HG03442 (cell line): ENCODE results near the gene DERL2.

Experiments used
- ATAC-seq: cut with Tn5 transposase; IDR thresholded peaks from one replicate; pipeline ENCODE4 v1.9.1; 2021; ENCODE audit warnings: mild to moderate bottlenecking, moderate library complexity; ENCODE audit not compliant: unreplicated experiment

The DERL2 gene

DNA sequence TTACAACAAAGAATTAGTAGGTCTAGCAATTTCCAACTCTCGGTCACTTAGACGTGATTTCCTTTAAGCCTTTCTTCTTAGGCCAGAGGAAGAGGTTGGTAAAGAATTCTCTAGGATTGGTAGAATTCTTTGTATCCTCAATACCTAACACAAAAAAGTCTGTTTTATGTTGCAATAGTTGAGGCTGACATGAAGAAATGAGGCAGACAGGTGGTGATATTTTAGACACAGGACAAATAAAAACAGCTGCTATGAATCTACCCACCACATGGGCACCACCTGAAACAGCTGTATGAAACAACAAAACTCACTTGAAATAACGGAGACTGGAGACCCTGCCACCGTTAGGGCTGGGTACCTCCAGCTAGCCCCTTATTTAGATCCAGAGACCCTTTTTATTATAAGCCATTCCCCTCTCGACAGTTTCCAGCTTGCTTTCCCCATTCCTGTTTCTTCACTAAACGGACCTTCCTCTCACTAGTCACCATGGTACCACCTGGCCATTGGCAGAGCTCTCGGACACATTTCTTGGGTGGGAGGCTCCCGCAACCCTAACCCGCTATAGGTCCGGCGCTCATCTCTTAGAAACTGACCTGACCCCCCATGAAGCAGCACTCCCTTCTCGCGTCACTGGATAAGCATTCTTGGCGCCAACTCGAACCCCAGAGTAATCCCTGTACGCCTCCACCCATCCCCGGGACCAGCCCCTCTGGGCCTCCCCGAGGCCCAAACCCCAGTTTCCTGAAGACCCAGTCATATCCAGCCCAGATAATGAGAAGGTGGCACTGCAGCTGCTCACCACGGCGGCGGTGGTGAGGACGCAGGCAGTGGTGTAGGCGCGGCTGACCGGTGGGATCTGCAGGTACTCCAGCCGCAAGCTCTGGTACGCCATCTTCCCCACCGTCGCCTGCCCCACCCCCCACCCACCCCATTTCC lies at the start of gene DERL2:
Gene DERL2 (minus strand): TSS at position 909 of the 936 bp plus-strand sequence. CDS start 17 bp downstream, at position 892.
- ATAC-seq, result peak; percentile 30

DNA sequence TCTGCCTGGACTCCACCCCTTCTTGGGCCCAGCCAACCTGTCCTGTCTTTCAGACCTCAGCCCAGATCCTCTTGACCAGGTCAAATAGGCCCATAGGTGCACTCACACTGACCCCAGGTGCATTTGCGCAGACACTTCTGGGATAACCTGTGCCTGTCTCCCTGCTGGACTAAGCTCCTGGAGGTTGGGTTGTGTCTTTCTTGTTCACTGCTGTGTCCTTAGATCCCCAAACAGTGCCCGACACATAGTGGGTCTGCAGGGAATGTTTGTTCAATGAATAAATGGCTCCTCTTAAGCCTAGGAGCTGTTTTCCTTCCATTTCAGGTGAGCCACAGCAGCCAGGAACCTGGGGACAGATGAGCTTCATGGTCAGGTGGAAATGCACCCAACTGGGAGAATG lies 49.5 kb upstream of the DERL2 start:
- ATAC-seq, result no peak

DNA sequence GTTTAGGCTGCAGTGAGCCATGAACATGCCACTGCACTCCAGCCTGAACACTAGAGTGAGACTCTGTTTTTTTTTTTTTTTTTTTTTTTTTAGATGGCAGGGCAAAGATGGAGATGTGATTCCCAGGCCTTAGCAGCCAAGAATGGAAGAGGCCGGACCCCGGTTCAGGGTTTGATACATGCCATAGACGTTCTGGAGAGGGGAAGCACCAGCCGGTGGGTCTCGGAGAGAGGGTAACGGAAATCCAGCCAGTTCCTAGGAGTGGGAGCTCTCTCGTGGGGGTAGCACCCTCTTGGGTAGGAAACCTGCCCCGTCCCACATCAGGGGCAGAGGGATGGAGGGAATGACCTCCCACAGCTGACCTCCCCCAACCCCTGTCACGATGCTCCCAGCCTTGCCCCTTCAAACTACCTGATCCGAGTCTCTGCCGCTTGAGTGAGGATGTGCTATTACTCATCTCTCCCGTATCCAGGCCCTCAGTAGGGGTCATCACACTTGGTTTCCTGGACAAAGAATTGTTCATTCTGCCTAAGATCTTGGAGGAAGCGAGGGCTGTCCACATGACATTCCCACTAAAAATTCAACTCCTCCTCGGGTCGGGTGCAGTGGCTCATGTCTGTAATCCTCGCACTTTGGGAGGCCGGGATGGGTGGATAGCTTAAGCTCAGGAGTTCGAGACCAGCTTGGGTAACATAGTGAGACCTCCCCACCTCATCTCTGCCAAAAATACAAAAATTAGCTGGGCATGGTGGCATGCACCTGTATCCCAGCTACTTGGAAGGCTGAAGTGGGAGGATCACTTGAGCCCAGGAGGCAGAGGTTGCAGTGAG lies 47.7 kb upstream of the DERL2 start:
- no peak for ATAC-seq

DNA sequence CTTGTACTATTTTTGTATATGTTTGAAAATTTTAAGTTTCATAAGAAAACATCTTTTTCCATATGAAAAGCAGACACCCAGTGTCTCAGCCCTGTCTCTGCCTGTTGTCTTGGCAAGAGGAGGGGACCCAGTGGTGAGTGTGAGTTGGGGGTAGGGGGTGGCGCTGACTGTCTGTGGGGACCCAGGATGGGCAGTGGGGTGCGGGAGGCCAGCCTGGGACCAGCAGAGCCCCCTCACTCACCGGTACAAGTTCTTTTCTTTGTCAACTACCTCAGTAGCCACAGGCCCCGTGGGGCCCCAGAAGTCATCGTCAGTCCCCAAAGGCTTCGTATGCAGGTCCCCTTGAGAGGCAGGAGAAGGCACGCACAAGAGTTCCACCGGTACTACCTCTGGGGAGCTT lies 46.6 kb upstream of the DERL2 start:
- no peak for ATAC-seq

DNA sequence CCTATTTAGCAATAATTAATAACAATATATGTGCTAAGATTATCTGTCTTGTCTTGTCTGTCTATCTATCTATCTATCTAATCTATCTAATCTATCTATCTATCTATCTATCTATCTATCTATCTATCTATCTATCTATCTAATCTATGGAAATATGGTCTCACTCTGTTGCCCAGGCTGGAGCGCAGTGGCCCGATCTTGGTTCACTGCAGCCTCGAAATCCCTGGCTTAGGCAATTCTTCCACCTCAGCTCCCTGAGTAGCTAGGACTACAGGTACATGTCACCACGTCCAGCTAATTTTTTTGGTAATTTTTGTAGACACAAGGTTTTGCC lies 45.1 kb upstream of the DERL2 start:
- no peak for ATAC-seq

DNA sequence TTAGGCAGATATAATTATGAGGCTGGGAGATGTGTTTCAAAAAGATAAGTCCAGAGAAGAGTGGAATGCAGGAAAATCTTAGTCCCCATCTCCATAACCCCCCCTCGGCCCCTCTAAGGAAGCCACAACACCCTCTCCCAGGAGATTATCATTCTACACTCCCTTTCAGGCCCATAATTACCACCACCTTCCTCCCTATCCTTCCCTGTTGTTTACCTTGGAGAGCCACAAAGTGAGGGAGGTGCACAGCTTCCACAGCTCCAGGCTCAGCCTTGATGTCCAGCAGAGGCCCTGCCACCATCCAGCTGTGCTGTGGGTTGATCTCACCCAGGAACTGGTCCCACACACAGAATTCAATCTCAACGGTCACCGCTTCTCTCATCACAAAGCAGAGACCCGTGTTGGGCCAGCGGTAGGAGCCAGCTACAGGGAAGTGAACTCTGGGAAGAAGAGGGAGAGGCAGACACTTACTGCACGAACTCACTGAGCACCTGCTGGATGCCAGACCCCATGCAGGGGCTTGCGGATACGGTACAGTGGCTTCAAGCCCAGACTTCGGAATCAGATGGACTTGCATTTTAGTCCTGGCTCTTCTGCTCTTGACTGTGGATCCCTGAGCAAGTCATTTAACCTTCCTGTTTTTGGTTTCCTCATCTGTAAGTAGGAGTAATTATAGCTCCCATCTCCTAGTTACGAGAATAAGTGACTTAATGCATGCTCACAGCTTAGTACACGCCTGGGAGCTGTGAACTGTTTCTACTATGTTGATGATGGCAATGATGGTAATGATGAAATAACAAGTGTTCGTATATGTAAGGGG lies 44.5 kb upstream of the DERL2 start:
- ATAC-seq, result no peak

DNA sequence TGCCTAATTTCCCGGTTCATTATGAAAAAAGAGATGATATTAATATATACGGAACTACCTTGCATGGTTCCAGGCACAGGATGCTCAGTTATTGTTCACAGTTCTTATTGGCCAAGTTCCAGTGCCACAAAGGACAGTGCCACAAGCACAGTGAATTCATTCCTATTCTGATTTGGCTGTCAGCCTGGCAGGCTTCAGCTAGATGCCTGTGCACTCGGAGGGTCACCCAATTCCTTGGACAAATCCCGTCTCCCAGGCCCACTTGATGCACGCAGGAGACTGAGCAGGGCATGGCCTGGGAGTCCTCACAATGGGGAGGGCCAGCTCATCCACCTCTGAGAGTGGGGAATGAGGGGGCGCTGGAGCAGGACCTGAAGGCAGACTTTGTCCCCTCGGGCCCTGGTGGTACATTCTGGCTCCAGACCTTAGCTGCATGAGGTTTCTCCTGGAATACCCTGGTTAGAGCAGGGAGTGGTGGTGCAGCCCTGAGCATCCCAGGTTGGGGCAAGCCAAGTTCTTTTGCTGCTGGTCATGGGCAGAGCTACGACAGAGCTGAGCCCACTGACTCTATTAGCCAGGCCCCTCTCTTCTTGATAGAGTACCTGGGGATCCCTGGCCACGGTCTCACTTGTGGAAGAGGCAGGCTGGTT lies 41.7 kb upstream of the DERL2 start:
- ATAC-seq, result no peak

DNA sequence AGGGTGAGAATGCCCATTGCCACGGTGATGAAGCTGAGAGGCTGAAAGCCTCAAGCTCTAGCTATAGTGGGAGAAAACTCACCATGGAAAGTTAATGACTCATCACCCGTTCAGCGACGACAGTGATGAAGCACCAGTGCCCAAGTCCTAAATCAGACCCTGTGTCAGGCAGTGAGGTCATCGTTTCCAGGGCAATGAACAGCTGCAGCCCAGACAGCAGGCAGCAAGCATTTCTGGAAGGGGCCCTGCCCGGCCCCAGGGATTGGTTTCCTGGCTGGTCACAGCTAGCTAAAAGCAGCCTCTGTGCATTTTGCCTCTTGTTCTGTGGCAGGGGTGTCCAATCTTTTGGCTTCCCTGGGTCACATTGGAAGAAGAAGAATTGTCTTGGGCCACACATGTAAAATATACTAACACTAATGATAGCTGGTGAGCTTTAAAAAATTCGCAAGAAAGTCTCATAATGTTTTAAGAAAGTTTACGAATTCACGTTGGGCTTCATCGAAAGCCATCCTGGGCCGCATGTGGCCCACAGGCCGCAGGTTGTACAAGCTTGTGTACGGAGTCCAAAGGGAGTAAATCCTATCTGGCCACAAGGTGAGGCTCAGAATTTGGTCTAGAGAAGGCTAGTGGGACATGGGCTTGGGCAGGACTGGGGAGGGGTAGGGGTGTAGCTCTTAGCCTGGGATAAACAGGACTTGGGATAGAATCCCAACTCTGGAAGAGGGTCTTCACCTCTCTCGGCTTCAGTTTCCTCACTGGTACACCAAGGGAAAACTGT lies 41.0 kb upstream of the DERL2 start:
- no peak for ATAC-seq

DNA sequence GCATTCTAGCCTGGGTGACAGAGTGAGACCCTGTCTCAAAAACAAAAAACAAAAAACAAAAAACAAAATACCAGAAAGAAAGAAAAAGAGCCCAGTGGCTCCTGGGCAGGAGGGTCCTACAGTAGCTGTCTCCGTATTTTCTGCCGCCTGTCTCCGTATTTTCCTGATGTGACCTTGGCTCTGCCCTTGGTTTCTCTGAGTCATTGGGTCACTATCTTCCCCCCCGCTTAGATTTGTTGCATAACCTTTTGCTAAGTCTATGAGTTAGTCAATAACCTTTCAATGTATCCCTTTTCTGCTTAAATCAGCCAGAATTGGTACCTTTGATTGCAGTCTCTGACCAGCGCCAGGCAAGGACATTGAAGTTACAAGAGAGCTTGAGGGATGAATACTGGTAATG lies 37.3 kb upstream of the DERL2 start:
- ATAC-seq, result no peak

DNA sequence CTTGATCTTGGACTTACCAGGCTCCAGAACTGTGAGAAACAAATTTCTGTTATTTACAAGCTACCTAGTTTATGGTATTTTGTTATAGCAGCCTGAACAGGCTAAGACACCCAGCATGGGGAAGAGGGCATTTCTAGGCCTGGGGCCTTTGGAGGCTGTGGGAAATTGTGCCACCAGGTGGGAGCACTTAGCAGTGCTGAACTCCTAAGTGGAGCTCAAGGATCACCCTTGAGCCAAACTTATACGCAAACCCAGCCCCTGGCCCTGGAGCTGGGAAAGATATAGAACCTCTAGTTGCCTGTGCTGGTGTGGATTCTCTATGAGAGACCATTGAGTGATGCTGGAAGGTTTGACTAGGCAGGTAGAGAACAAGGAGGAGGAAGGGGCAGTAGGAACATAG lies 36.5 kb upstream of the DERL2 start:
- ATAC-seq, result no peak

DNA sequence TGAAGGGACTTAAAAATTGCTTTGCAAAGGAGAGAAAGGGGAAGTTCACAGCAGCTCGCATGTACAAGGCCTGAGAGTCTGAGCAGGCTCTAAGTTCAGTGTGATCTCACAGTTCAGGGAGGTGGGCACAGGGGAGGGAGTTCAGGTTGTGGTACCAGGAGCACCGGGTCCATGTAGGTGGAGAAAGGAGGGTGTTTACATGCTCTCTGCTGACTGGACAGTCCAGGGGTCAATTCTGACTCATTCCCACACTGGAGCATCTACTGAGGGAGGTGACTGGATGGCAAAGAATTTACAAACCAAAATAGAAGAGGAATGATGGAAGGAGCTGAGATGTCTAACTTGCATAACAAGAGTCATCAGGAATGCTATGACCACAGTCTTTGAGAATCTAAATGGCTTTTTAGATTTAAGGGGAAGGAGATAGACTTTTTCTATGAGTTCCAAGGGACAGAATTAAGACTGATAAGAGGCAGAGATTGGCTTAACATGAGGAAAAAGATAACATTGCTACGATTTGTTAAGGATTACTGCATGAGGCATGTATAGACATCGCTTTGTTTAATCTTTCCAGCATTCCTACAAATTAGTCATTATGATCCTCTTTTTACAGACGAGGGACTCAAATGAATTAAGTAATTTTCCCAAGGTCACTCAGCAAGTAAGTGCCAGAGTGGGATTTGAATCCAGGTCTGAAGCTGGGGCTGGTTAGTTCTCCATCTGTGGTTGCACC lies 30.2 kb upstream of the DERL2 start:
- no peak for ATAC-seq

DNA sequence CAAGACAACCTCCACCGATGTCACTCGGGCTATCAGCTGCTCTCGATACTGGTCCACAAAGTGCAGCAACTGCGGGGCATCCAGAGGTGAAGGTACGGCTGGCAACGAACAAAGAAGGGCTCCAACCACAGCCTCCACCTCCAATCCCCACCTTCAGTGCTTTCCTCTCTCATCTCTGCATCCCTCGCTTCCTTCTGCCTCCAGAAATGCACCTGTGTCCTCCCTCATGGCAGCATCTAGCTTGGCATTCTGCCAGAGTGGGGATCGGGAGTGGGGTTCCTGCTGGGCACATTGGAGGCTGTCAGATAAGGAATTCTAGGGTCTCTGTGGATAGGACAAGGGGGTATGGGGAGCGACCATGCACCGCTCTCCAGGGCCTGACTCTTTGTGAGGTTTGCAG lies 29.0 kb upstream of the DERL2 start:
- no peak for ATAC-seq

DNA sequence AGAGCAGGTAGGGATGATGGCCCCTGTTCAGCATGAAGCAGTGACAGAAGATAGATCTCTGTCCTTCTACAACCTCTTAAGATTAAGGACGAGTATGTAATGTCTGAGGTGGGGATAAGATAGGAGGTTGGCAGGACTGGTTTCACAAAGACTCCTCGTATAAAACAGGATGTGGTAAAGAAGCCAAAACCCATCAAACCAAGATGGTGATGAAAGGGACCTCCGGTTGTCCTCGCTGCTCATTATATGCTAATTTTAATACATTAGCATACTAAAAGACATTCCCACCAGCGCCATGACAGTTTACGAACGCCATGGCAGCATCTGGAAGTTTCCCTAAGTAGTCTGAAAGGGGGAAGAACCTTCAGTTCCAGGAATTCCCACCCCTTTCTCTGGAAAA lies 27.6 kb upstream of the DERL2 start:
- ATAC-seq, result no peak

DNA sequence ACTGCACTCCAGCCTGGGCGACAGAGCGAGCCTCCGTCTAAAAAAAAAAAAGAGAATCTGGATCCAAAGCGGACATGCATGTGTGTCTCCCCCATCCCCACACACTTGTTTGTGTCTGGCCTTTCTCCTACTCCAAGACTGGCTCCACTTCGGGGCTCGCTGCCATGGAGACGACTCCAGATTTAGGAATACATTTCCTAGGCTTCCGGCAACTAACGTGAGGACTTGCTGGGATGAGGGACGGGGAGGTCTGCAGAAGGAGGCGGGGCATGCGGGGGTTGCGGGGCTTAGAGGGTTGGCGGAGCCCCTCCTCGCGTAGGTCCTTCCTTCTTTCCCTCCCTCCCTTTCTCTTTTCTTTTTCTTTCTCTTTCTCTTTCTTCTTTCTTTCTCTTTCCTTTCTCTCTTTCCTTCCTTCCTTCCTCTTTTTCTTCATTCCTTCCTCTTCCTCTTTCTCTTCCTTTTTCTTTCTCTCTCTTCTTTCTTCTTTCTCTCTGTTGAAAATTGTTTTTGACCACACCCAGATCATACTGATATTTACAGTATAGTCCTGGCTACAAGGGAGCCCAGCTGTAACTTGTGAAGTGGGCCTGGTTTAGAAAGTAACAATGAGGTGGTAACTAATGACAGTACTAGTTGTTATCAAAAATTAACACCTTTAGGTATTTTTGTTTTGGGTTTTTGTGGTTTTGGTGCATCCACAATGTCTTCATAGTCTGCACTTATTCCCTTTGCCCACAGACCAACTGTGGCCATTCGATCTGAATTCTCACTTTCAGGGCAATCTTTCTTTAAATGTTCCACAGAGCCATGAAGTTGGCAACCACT lies 25.6 kb upstream of the DERL2 start:
- no peak for ATAC-seq

DNA sequence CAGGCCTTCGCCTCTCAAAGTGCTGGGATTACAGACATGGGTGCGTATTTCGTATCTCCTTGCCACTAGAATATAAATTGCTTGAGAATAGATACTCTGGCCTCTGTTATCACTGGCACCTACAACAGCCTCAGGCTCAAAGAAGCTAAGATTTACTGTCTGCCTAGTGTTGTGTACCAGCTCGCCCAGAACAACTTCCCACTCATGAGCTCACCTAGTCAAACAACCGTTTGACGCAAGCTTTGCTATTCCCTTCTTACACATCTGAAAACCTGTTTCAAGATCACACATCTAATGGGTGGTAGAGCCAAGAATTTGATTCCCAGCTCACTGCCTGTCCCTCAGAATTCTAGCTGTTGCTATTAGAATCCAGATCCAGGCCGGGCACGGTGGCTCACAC lies 24.8 kb upstream of the DERL2 start:
- no peak for ATAC-seq

DNA sequence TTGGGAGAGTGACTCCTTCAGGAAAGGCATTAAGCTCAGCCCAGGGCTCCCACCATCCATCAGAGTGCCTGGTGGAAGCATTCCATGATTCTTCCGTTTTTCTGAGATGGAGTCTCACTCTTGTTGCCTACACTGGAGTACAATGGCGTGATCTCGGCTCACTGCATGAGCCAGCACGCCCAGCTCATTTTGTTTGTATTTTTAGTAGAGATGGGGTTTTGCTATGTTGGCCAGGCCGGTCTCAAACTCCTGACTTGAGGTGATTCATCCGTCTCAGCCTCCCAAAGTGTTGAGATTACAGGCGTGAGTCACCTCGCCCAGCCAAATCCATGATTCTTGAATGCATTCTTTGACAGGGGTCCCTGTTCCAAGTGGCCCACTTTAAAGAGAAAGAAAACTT lies 23.5 kb upstream of the DERL2 start:
- ATAC-seq, result no peak

DNA sequence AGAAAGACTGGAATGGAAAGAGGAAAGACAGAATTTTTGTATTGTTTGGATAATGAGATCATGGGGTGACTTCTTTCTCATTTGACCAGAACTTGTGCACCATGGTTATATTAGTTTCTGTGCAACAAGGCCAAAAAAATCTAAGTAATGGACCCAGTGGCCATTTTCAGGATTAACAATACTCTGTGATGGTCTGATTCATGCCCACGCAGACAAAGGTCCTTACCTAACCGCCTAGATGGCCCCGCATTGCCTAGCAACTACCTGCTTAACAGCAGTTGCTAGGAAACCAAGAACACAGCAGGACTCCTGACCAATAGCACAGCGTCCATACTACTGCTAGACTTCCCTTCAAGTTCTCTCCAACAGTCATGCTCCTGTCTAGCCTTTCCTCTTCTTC lies 22.8 kb upstream of the DERL2 start:
- ATAC-seq, result no peak

DNA sequence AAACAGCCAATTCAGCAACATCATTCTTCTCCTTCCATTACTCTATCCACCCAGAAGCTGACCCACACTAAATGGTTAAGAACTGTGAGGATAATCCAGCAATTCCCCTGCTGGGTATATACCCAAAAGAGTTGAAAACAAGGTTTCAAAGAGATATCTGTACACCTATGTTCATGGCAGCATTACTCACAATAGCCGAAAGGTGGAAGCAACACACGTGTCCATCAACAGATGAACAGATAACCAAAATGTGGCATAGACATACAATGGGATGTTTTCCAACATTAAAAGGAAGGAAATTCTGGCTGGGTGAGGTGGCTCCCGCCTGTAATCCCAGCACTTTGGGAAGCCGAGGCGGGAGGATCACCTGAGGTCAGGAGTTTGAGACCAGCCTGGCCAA lies 20.3 kb upstream of the DERL2 start:
- no peak for ATAC-seq
